NCI-H510A treated with DMSO at 0.1 percent for 48 hours (cell line): ENCODE results near the gene IL13RA1.
"Not testable (repeated sequence)": the region's sequence is repeated elsewhere in the genome, so short reads cannot be mapped to it uniquely, and the experiment has no call there.

Source experiments
- DNase-seq: peaks from one replicate; lab custom pipeline; 2025; lab: John Stamatoyannopoulos, UW

The IL13RA1 gene

GRCh38 chrX:118729042-118729652, 1.7 kb downstream of the IL13RA1 start:
- DNase-seq, result peak; percentile 8

GRCh38 chrX:118730500-118731247, 3.3 kb downstream of the IL13RA1 start:
- DNase-seq, result no peak

GRCh38 chrX:118732551-118732950, 5.1 kb downstream of the IL13RA1 start:
- not testable (repeated sequence) for DNase-seq

GRCh38 chrX:118734909-118735308, 7.5 kb downstream of the IL13RA1 start:
- DNase-seq, result no peak

- no peak for DNase-seq
Observed at GRCh38 chrX:118736394-118737010, 9.1 kb downstream of the IL13RA1 start.

GRCh38 chrX:118739577-118739976, 12.2 kb downstream of the IL13RA1 start:
- no peak for DNase-seq

- DNase-seq, result no peak
Observed at GRCh38 chrX:118740276-118740889, 13.0 kb downstream of the IL13RA1 start.

GRCh38 chrX:118742176-118742575, 14.8 kb downstream of the IL13RA1 start:
- DNase-seq, result no peak

GRCh38 chrX:118745570-118745969, 18.2 kb downstream of the IL13RA1 start:
- DNase-seq, result no peak

- no peak for DNase-seq
Observed at GRCh38 chrX:118751950-118752783, 24.8 kb downstream of the IL13RA1 start.

- DNase-seq, result no peak
Observed at GRCh38 chrX:118755633-118756032, 28.2 kb downstream of the IL13RA1 start.

GRCh38 chrX:118756101-118756500, 28.7 kb downstream of the IL13RA1 start:
- DNase-seq, result no peak

- DNase-seq, result no peak
Observed at GRCh38 chrX:118758511-118758910, 31.1 kb downstream of the IL13RA1 start.

GRCh38 chrX:118760025-118760424, 32.6 kb downstream of the IL13RA1 start:
- DNase-seq, result no peak

GRCh38 chrX:118761939-118762707, 34.7 kb downstream of the IL13RA1 start:
- DNase-seq, result no peak

- no peak for DNase-seq
Observed at GRCh38 chrX:118763489-118763888, 36.1 kb downstream of the IL13RA1 start.

GRCh38 chrX:118764122-118764521, 36.7 kb downstream of the IL13RA1 start:
- no peak for DNase-seq

- no peak for DNase-seq
Observed at GRCh38 chrX:118770133-118770760, 42.8 kb downstream of the IL13RA1 start.

- DNase-seq, result no peak
Observed at GRCh38 chrX:118772051-118772450, 44.6 kb downstream of the IL13RA1 start.

- DNase-seq, result peak; percentile 75
Observed at GRCh38 chrX:118773782-118774181, 46.4 kb downstream of the IL13RA1 start.

GRCh38 chrX:118779581-118779980, 52.2 kb downstream of the IL13RA1 start:
- DNase-seq, result no peak
